ENCODE measurements around the gene POTEB3.
"Not testable (repeated sequence)": the region's sequence is repeated elsewhere in the genome, so short reads cannot be mapped to it uniquely, and the experiment has no call there.

DNA sequence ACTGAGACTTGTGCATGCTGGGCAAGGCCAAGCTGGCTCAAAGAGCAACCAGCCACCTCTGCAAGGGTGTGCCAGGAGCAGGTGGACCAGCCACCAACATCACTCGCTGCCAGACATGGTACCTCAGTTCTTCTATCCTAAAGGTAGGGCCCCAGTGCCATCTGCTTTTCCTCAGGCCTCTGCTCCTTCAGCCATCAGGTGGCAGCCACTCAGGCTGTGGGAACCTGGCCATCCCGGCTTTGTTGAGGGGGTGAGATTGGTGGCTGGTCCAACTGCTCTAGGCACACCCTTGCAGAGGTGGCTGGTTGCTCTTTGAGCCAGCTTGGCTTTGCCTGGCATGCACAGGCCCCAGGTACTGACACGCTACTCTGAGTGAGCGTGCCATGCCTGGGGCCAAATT is 38.8 kb downstream of the POTEB3 start:
- TF ChIP-seq, protein P1, sequence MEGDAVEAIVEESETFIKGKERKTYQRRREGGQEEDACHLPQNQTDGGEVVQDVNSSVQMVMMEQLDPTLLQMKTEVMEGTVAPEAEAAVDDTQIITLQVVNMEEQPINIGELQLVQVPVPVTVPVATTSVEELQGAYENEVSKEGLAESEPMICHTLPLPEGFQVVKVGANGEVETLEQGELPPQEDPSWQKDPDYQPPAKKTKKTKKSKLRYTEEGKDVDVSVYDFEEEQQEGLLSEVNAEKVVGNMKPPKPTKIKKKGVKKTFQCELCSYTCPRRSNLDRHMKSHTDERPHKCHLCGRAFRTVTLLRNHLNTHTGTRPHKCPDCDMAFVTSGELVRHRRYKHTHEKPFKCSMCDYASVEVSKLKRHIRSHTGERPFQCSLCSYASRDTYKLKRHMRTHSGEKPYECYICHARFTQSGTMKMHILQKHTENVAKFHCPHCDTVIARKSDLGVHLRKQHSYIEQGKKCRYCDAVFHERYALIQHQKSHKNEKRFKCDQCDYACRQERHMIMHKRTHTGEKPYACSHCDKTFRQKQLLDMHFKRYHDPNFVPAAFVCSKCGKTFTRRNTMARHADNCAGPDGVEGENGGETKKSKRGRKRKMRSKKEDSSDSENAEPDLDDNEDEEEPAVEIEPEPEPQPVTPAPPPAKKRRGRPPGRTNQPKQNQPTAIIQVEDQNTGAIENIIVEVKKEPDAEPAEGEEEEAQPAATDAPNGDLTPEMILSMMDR (IDR thresholded peaks at IDR 0.05) = not testable (repeated sequence)
- not testable (repeated sequence) for TF ChIP-seq POLR2AphosphoS5 (IDR thresholded peaks at IDR 0.05)
